Retinal pigment epithelial cell (primary cell): ENCODE data around the gene OOSP2.
"Not testable (repeated sequence)": the region's sequence is repeated elsewhere in the genome, so short reads cannot be mapped to it uniquely, and the experiment has no call there.

Experiments used
- DNase-seq: peaks from one replicate; pipeline ENCODE4 v3.0.0-alpha.2; 2010; ENCODE audit warnings: low read depth
- H3K4me3 ChIP-seq: 2 replicates; pipeline ENCODE4 v1.5.1; 2011; ENCODE audit warnings: mild to moderate bottlenecking, low read length, control low read depth, moderate library complexity
- TF ChIP-seq, protein P1 (sequence below): conservative IDR thresholded peaks from 2 replicates; pipeline ENCODE4 v1.5.1; 2011; ENCODE audit warnings: low read depth, low read length, control low read depth, inconsistent platforms

OOSP2 gene

DNA sequence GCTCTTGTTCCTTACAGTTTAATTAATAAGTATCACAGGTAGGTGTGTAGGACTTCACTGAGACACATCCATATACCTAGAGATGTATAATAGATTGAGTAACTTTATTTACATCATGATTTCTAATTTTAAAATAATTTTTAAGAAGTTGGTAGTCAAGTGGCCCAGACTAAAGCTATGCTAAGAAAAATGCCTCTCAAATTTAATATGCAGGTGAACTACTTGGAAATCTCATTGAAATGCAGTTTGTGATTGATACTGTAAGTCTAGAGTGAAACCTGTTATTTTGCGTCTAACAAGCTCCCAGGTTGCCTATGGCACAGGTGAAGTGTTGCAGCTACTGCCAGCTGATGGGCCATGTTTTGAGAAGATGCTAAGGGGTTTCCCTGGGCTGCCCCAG, 23.3 kb upstream of the OOSP2 start, which contains the start of gene OOSP4B:
Gene OOSP4B, plus strand, starts transcription at position 301 of the 400 bp plus-strand sequence.
- no peak for DNase-seq
- H3K4me3 ChIP-seq: no peak within 1 kb of the TSS
- TF ChIP-seq, protein P1, sequence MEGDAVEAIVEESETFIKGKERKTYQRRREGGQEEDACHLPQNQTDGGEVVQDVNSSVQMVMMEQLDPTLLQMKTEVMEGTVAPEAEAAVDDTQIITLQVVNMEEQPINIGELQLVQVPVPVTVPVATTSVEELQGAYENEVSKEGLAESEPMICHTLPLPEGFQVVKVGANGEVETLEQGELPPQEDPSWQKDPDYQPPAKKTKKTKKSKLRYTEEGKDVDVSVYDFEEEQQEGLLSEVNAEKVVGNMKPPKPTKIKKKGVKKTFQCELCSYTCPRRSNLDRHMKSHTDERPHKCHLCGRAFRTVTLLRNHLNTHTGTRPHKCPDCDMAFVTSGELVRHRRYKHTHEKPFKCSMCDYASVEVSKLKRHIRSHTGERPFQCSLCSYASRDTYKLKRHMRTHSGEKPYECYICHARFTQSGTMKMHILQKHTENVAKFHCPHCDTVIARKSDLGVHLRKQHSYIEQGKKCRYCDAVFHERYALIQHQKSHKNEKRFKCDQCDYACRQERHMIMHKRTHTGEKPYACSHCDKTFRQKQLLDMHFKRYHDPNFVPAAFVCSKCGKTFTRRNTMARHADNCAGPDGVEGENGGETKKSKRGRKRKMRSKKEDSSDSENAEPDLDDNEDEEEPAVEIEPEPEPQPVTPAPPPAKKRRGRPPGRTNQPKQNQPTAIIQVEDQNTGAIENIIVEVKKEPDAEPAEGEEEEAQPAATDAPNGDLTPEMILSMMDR: no peak

DNA sequence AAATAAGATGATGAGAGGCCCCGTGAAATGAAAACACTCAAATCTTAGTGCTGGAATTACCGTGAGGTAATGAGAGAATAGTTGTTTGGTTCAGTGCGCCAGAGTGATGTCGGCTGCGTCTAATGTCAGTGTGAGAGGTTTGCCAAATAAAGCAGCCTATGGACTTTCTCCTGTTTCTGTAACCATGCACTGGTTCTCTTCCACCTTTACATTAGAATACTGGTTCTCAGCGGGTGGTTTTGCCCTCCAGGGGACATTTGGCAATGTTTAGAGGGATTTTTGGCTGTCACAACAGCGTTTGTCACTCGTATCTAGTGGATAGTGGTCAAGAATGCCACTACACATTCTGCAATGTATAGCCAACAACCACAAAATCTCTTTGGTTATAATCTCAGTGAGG, 22.2 kb upstream of the OOSP2 start:
- TF ChIP-seq, protein P1: no peak
- no peak for DNase-seq
- no peak overlapping the region for H3K4me3 ChIP-seq

GRCh38 chr11:60020376-60020775, 19.8 kb upstream of the OOSP2 start:
- DNase-seq, H3K4me3 ChIP-seq: not testable (repeated sequence)

- H3K4me3 ChIP-seq: no peak overlapping the region
- TF ChIP-seq, protein P1: no peak
- no peak for DNase-seq
Measured at GRCh38 chr11:60029015-60029632, 11.1 kb upstream of the OOSP2 start.

DNA sequence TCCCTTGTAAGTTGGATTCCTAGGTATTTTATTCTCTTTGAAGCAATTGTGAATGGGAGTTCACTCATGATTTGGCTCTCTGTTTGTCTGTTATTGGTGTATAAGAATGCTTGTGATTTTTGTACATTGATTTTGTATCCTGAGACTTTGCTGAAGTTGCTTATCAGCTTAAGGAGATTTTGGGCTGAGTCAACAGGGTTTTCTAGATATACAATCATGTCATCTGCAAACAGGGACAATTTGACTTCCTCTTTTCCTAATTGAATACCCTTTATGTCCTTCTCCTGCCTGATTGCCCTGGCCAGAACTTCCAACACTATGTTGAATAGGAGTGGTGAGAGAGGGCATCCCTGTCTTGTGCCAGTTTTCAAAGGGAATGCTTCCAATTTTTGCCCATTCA, 10.2 kb downstream of the OOSP2 start:
- not testable (repeated sequence) for H3K4me3 ChIP-seq, DNase-seq

GRCh38 chr11:60050839-60051238, 10.6 kb downstream of the OOSP2 start:
- not testable (repeated sequence) for DNase-seq

GRCh38 chr11:60056349-60056969, 16.2 kb downstream of the OOSP2 start, which contains the start of gene MS4A3:
Gene MS4A3 (plus strand): TSS chr11:60056665. CDS start chr11:60061161, 4,496 bp downstream.
- DNase-seq: no peak
- TF ChIP-seq, protein P1: no peak
- no peak within 1 kb of the TSS for H3K4me3 ChIP-seq

More at GRCh38 chr11:60050839-60051238, 10.6 kb downstream of the OOSP2 start:
- H3K4me3 ChIP-seq: not testable (repeated sequence)

DNA sequence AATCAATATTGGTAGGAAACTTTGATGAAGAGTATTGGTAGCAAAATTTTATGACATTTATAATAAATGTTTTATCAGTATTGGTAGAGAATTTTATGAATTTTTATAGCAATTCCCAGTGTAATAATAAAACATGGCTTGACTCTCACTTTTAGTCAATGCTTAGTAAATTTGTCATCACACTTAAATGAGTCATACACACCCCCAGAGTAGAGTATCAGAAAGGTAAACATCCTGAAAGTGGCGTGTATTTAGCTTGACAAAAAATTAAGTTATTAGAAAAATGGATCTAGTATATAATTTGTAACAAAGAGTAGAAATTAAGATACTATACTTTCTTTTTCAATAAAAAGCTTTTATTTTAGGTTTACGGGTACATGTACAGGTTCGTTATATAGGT, 18.8 kb downstream of the OOSP2 start:
- no peak overlapping the region for H3K4me3 ChIP-seq
- TF ChIP-seq, protein P1: no peak
- no peak for DNase-seq
